HG03064 (cell line): Measurements from ENCODE around the gene RSPO3.
"Not testable (repeated sequence)": the region's sequence is repeated elsewhere in the genome, so short reads cannot be mapped to it uniquely, and the experiment has no call there.

Source experiments
- ATAC-seq: cut with Tn5 transposase; IDR thresholded peaks from one replicate; pipeline ENCODE4 v1.9.1; 2021; ENCODE audit warnings: low read depth; ENCODE audit not compliant: unreplicated experiment

The RSPO3 gene, protein sequence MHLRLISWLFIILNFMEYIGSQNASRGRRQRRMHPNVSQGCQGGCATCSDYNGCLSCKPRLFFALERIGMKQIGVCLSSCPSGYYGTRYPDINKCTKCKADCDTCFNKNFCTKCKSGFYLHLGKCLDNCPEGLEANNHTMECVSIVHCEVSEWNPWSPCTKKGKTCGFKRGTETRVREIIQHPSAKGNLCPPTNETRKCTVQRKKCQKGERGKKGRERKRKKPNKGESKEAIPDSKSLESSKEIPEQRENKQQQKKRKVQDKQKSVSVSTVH

GRCh38 chr6:127118298-127119101 lies at the start of gene RSPO3:
Gene RSPO3 (plus strand): TSS chr6:127118671. CDS start chr6:127119193, 522 bp downstream.
- no peak for ATAC-seq

DNA sequence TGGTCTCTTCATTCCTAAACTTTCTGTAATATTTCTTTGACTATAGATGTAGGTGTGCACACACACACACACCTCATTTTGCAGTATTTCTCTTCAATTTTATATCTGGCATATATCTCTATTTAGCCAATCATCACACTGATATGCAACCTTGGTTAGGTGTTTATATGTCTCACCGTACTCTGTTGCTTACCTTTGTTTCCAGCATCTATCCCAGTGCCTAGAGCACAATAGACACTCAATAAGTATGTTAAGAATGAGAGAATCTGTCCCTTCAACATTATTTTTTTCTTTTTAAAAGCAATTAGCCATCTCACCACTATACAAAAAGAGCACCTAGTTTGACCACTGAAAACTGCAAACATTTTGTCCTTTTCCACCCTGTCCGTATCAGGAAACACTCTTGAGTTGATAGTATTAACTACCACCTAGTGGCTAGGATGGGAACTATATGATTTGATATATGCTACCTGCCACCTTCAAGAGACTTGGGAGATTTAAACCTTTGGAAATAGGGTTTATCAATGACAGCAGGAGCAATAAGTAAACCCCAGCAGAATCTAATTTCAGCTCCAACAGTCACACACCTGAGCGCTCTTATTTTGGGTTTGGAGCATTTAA lies 48.7 kb upstream of the RSPO3 start:
- ATAC-seq: no peak

- ATAC-seq: no peak
Measured at GRCh38 chr6:127073222-127073621, 45.2 kb upstream of the RSPO3 start.

GRCh38 chr6:127076466-127076865 lies 42.0 kb upstream of the RSPO3 start:
- ATAC-seq: no peak

DNA sequence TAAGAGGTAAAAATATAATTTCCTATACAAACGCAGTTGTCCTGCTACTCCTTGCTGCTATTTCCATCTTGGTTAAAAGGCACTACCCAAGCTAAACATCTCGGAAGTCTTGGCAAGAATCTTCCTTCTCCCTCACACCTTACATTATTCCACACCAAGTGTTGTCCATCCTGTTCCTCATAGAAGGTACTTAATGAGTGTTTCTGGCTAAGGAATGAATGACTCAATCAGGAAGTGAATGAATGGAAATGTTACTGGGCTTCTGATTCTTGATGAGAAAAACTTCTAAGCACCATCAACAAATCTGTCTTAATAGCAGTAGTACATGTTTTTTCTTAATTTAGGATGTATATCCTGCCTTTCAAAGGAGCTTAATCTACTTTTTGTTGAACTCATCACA lies 40.6 kb upstream of the RSPO3 start:
- ATAC-seq: no peak

GRCh38 chr6:127078669-127079068 lies 39.8 kb upstream of the RSPO3 start:
- no peak for ATAC-seq

DNA sequence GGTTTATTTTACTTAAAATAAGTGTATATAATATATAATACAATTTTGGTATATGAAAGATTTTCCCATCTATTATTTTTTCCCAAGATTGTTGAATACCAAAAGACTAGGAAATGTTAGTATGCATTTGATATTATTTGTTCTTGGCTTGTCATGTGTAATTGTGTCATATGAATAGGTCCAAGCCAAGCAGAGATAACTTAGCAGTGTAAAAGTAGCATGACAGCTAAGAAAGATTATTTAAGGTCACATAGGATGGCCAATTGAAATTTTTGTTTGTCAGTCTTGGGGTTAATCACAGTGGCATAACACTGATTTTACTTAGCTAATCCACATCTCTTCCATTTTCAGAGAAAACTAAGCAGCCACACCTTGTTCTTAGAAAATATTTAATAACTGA lies 38.8 kb upstream of the RSPO3 start:
- ATAC-seq: no peak

- ATAC-seq: no peak
Measured at GRCh38 chr6:127080081-127080480, 38.4 kb upstream of the RSPO3 start.

DNA sequence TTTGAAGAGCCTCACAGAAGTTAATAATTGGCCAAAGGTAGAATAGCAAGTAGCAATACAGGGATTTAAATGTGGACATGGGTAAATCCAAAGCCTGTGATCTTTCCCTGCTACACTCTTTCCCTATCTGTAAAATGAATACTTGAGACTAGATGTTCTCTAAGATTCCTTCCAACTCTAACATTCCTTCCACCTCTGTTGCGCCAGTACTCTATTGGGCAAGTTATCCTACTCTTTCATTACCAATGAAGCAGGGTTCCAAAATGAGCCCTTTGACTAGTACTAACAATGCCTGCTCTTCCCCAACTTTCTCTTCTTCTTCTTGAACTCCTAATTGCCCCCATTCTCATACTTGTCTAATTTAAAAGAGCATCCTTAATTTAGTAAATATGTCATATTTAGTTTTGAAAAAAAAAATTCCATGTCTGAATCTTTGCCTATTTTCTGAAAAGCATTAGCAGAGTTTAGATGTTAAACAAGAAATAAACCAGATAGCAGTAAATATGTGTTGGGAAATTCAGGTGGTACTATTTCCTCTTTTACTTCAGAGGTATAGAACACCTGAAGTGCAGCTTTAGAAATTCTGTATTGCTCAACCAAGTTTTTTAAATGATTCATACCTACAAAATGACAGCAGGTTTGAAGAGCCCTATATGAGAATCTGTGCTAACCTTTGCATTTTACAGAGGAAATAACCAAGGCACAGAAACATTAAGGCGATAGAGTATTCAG lies 35.1 kb upstream of the RSPO3 start:
- ATAC-seq: no peak

DNA sequence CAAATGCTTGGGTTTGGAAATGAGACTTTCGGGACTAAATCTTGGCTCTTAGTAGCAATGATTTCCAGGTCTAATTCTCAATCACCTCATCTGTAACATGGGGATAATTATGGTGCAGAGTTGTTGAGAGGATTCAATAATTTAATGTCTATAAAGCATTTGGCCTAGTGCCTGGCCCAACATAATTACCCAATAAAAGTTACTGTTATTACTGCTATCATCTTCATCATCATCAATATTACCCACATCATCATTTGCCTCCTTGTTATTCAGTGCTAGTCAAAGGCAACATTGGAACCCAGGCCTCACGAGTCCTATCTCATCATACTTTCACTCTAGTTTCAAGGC lies 34.5 kb upstream of the RSPO3 start:
- ATAC-seq: no peak

DNA sequence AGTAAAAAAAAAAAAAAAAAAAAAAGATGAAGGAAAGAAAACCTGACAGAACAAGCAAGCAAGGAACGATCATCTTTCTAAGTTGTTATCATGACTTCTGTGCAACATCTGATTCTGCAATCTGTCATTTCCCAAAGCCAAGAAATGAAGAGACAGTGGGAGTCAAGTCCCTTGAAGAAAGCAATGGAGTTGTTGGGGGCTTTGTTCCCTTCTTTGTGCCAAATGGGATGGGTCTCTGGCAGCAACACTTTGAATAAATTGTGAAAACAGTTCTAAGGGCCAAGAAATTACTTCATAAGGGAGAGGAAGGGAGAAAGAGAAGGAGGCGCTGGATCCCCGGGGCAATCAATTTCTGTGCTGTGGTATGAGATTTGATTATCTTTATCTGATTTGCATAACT lies 33.3 kb upstream of the RSPO3 start:
- no peak for ATAC-seq

GRCh38 chr6:127090051-127090450 lies 28.4 kb upstream of the RSPO3 start:
- ATAC-seq: no peak

DNA sequence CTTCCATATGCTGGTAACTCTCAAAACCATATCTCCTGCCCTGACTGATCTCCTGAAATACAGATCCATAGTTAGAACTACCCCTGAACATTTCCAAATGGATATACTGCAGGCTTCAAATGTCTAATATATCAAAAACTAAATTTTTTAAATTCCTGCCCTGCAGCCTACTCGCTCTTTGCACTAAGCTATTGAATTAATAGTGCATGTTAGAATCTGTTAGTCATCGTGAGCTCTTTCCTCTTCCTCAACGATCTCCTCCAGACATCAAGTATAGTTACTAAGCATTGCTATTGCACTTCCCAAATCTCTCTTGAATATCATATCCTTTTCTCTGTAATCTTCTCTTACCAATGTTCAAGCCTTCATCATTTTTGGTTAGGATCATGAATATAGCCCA lies 26.0 kb upstream of the RSPO3 start:
- no peak for ATAC-seq

- ATAC-seq: no peak
Measured at GRCh38 chr6:127094791-127095190, 23.7 kb upstream of the RSPO3 start.

DNA sequence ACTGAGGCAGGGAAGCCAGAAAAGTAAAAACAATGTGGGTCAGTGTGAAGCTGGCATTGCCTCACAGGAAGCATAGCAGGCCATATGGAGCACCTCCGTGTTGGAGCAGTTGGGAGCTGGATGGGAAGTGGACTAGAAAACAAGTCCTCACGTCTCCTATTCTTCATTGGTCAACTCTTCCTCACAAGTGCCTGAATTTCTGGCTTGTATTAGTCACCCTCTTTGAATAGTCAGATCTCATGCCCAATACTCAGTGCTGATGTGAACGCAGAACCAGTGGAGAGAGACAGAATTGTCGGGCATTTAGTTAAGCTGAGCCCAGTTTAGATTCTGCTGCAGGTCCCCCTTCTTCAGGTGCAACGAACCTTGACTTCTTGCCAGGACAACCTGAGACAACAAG lies 22.3 kb upstream of the RSPO3 start:
- no peak for ATAC-seq

- not testable (repeated sequence) for ATAC-seq
Measured at GRCh38 chr6:127097442-127097841, 21.0 kb upstream of the RSPO3 start.

- ATAC-seq: no peak
Measured at GRCh38 chr6:127100510-127101140, 17.8 kb upstream of the RSPO3 start.

GRCh38 chr6:127102299-127102698 lies 16.2 kb upstream of the RSPO3 start:
- ATAC-seq: no peak

DNA sequence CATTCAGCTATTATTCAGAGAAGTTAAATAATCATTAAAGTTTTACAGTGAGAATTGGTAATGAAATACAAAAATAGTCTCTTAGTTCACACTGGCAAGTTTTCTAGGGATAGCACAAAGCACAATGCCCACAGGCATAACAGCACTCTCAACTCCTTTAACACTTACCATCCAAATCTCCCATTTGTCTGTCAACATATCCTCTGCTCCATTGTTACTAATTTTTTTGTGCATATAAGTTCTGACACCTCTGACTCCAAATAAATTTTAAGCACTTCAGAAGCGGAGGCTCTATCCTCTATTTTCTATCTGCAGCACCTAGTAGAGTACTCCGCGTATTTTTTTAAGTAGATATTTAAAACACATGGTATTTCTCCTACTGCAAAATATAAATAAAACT lies 15.6 kb upstream of the RSPO3 start:
- no peak for ATAC-seq

DNA sequence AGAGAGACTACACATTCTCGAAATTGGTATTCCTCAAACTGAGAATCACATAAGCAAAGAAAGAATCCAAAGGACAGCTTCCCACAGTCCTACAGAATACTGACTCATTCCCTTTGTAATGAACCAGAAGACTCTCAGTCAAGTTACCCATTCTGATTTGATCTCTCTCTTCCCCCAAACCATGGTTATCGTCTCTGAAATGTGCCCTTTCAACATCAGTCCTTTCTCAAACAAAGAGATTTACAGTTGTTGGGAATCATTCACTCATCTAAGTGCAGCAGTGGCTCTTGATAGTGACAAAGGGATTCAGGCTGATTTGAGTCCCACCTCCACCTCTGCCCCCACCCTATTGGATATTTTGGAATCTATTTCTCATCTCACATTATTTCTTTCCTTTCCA lies 15.0 kb upstream of the RSPO3 start:
- no peak for ATAC-seq

DNA sequence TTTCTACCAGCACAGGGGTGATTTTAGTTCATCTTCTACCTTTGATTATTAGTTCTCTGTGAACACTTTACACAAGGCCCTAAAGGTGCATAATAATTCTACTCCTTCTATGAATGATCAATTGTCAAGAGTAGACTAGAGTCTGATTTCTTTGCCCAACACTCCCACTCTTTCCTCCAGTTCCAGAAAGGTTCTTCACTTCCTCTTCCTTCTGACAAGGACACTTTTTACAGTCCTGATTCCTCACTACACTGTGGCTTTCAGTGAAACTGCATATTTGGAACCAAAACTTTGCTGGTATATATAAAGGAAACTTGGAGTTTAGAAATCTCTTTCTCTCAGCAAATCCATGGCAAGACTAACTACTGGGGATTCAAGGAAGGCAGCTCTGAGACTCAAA lies 10.6 kb upstream of the RSPO3 start:
- no peak for ATAC-seq
